Tibial nerve (tissue), 3 donors: ENCODE results near the gene COBL.

Experiments
- POLR2A ChIP-seq, 2 donors: fragments of 450-650 bp; IDR thresholded peaks; one replicate each; pipeline ENCODE4 v1.6.1; 2017; ENCODE audit warnings: antibody characterized with exemption in 2 of 2, mild to moderate bottlenecking in 2 of 2, moderate library complexity in 2 of 2
- TF ChIP-seq, protein P1 (sequence below), 5 experiments: fragments of 200-600 bp in 3 of 5; fragments of 450-650 bp in 2 of 5; sonication (generic) in 3 of 5; IDR thresholded peaks; one replicate each; pipeline ENCODE4 v1.5.1; 2016 to 2019; ENCODE audit warnings: antibody characterized with exemption in 5 of 5, mild to moderate bottlenecking in 3 of 5, moderate library complexity in 2 of 5

DNA sequence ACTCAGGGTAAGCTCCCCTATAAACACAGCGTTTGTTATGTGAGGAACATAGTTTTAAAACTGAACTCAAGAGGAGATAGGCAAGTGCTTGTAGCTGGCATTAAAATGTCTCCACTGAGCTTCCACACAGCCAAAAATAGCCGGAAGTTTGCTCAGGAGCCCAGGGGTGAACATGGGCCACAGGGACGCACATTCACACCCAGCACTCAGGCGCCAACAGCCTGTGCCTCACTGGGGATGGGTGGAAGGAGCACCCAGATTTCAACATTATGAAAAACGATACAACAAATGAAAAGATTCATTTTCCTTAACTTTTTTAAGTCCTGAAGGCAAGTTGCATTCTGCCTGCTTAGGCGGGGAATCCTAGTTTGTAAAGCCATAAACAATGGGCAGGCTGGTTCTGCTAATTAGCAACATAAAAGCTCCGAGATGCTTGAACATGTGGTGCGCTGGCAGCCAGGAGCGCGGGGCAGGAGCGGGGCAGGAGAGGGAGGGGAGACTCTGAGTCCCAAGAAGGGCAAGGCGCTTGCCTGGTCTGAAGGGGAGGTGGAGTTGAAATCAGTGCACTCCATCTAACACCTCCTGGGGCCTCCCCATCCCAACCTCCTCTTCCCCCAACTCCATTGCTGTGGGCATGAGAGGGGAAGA, 235.9 kb downstream of the COBL start:
- TF ChIP-seq, protein P1, sequence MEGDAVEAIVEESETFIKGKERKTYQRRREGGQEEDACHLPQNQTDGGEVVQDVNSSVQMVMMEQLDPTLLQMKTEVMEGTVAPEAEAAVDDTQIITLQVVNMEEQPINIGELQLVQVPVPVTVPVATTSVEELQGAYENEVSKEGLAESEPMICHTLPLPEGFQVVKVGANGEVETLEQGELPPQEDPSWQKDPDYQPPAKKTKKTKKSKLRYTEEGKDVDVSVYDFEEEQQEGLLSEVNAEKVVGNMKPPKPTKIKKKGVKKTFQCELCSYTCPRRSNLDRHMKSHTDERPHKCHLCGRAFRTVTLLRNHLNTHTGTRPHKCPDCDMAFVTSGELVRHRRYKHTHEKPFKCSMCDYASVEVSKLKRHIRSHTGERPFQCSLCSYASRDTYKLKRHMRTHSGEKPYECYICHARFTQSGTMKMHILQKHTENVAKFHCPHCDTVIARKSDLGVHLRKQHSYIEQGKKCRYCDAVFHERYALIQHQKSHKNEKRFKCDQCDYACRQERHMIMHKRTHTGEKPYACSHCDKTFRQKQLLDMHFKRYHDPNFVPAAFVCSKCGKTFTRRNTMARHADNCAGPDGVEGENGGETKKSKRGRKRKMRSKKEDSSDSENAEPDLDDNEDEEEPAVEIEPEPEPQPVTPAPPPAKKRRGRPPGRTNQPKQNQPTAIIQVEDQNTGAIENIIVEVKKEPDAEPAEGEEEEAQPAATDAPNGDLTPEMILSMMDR (IDR thresholded peaks at IDR 0.05), result no peak
- no peak for TF ChIP-seq POLR2A (IDR thresholded peaks at IDR 0.05)
